ENCODE data around the gene GCN1. TPM values are rescaled to one million over a fixed set of nuclear protein-coding genes. Genes with fewer than 3 reads are reported as not detected.

GCN1 gene
- total and polyA plus RNA-seq, 10 of the 15 experiments (the other 5 are each of a cell fraction or from before 2014, with no cell fraction given), result 10.8 to 150 (median 58.3) TPM

DNA sequence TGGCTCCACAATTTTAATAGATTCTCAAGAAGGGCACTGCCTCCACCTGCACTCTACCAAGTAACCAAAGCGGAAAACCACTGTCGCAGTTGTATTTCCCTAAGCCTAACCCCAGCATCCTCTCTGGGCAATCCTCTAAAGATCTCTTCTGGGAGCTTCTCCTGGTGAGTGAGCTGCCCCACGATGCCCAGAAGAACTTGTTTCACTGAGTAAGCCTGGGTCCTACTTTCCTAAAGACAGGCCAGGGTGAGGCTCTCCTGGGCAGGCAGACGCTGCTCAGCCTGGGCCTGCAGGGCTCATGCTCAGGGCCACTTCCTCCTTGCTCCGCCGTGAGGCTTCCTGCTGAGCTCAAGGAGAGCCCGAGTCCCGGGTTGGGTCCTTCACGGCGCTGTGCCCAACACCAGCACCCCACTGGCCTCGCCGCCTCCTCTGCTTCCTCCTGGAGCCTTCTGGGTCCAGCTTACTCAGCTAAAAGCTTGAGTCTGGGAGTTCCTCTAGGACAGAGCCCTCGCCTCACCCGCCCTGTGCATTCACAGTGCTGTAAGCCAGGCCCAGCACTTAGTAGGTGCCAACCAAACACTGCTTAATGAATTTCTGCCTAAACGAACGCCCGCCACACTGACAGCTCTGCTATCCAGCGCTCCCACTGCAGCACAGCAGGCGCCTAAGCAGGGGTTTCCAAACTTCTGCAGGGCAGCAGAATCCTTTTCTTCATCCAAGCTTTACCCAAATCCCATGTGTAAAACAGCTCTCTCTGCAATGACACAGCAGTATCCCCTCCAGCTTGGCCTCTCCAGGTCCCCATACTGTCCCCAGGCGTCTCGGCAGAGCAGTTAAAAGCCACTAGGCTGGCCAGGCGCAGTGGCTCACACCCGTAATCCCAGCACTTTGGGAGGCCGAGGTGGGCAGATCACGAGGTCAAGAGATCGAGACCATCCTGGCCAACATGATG lies 83.7 kb downstream of the GCN1 start:
- POLR2A ChIA-PET, result interaction anchor here (0.6 to 2.1 kb wide), 12 partner anchors 8 to 1906 kb away, joined by 3 to 10 read pairs (median 5); partner anchors contain the start of gene RPLP0
- peaks cover 8 to 17% of the 10 kb centered on the region in 2 experiments for H3K36me3 ChIP-seq (ENCODE audit: control insufficient read depth in 2 of 2, insufficient read depth in 2 of 2, low read length in 1 of 2)
- H3K9me3 ChIP-seq (replicated peaks; ENCODE audit: control insufficient read depth, insufficient read depth, low read length), result no peaks in the 10 kb centered on the region
- DNase-seq (ENCODE audit: low read depth, low spot score) (no peak), FAIRE-seq (peak; percentile 54), ATAC-seq (peak; percentile 92)
- peak overlapping the region; percentile 62 for H3K4me3 ChIP-seq
- H3K9ac ChIP-seq (ENCODE audit: control insufficient read depth, insufficient read depth, low read length), result peak overlapping the region; percentile 53
- H4K20me1 ChIP-seq (ENCODE audit: control insufficient read depth, insufficient read depth), result peaks cover 16% of the 10 kb centered on the region
- peak overlapping the region; percentile 87 for H3K4me2 ChIP-seq (ENCODE audit: control insufficient read depth, insufficient read depth)
- H3K27me3 ChIP-seq (replicated peaks in 1 of 2; ENCODE audit: control insufficient read depth in 2 of 2, insufficient read depth in 2 of 2, low read length in 1 of 2), result no peaks in the 10 kb centered on the region
- SMC1A ChIA-PET (ENCODE audit: uncharacterized antibody, unreplicated experiment), result interaction anchor here (0.7 to 3.9 kb wide), 16 partner anchors 9 to 117 kb away, joined by 3 to 29 read pairs (median 4); partner anchors contain the start of gene RPLP0
- peaks cover 84% of the 10 kb centered on the region for H3K79me2 ChIP-seq (ENCODE audit: control insufficient read depth, insufficient read depth, low read length)
- intact Hi-C loops (cut with micrococcal nuclease; ENCODE audit: unreplicated experiment) (loop anchor here (2.0 to 10.0 kb wide), 2 partner anchors 24 to 154 kb away; partner anchors contain the start of gene PXN), in situ Hi-C loops (cut with MboI) (no loop called here)
- WGBS (ENCODE audit: insufficient coverage, insufficient replicate concordance, low lambda C conversion rate, missing lambda C conversion rate), result 16% methylated on average over 26 of the region's 26 CpGs
- H3K27ac ChIP-seq (ENCODE audit: control insufficient read depth, insufficient read depth), result peak overlapping the region; percentile 56
- RAD21 ChIA-PET (ENCODE audit: unreplicated experiment), result interaction anchor here (0.6 to 3.4 kb wide), 14 partner anchors 9 to 187 kb away, joined by 3 to 29 read pairs (median 5); partner anchors contain the start of genes PXN and RPLP0
- peaks cover 49% of the 10 kb centered on the region for H3K4me1 ChIP-seq (ENCODE audit: control insufficient read depth, insufficient read depth, low read length)
- CTCF ChIA-PET, result interaction anchor here (0.7 to 2.8 kb wide), 8 partner anchors 10 to 120 kb away, joined by 3 to 25 read pairs (median 7); partner anchors contain the start of gene RPLP0
- BruUV-seq (replicated peaks), result no TSS peak
- no peak overlapping the region for H2AFZ ChIP-seq (ENCODE audit: control insufficient read depth, low read depth, low read length)
- TF ChIP-seq EED (IDR thresholded peaks at IDR 0.05; ENCODE audit: low read depth) (peak; percentile 53), WRNIP1 (IDR thresholded peaks at IDR 0.05; ENCODE audit: borderline replicate concordance, low read depth, low read length) (no peak), BCL11A (IDR thresholded peaks at IDR 0.05; ENCODE audit: low read depth, low read length) (no peak), IKZF2 (IDR thresholded peaks at IDR 0.05) (peak; percentile 41 to 42; a peak in 3 of 4 replicates), HCFC1 (IDR thresholded peaks at IDR 0.05; ENCODE audit: low read length) (no peak), CREB1 (IDR thresholded peaks at IDR 0.05; ENCODE audit: low read depth) (0 out of 2 replicates have a peak, but pooled peaks have one; percentile 11), GABPA (IDR thresholded peaks at IDR 0.05; ENCODE audit: low read depth) (no peak), RUNX3 (IDR thresholded peaks at IDR 0.05; ENCODE audit: low read length) (peak; percentile 84), LARP7 (IDR thresholded peaks at IDR 0.05) (peak; percentile 29; the same call in 1 of the 2 replicates), RCOR1 (conservative IDR thresholded peaks at IDR 0.05; ENCODE audit: low read depth, low read length) (no peak), DPF2 (IDR thresholded peaks at IDR 0.05) (peak; percentile 87; the same call in 1 of the 2 replicates)
- TF ChIP-seq, protein P1, sequence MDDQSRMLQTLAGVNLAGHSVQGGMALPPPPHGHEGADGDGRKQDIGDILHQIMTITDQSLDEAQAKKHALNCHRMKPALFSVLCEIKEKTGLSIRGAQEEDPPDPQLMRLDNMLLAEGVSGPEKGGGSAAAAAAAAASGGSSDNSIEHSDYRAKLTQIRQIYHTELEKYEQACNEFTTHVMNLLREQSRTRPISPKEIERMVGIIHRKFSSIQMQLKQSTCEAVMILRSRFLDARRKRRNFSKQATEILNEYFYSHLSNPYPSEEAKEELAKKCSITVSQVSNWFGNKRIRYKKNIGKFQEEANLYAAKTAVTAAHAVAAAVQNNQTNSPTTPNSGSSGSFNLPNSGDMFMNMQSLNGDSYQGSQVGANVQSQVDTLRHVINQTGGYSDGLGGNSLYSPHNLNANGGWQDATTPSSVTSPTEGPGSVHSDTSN (IDR thresholded peaks at IDR 0.05; ENCODE audit: insufficient replicate concordance, low read depth, low read length), result no peak
- TF ChIP-seq, protein P2, sequence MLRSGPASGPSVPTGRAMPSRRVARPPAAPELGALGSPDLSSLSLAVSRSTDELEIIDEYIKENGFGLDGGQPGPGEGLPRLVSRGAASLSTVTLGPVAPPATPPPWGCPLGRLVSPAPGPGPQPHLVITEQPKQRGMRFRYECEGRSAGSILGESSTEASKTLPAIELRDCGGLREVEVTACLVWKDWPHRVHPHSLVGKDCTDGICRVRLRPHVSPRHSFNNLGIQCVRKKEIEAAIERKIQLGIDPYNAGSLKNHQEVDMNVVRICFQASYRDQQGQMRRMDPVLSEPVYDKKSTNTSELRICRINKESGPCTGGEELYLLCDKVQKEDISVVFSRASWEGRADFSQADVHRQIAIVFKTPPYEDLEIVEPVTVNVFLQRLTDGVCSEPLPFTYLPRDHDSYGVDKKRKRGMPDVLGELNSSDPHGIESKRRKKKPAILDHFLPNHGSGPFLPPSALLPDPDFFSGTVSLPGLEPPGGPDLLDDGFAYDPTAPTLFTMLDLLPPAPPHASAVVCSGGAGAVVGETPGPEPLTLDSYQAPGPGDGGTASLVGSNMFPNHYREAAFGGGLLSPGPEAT (IDR thresholded peaks at IDR 0.05; ENCODE audit: low read depth), result 0 out of 2 replicates have a peak, but pooled peaks have one; percentile 22
- TF ChIP-seq, protein P3, sequence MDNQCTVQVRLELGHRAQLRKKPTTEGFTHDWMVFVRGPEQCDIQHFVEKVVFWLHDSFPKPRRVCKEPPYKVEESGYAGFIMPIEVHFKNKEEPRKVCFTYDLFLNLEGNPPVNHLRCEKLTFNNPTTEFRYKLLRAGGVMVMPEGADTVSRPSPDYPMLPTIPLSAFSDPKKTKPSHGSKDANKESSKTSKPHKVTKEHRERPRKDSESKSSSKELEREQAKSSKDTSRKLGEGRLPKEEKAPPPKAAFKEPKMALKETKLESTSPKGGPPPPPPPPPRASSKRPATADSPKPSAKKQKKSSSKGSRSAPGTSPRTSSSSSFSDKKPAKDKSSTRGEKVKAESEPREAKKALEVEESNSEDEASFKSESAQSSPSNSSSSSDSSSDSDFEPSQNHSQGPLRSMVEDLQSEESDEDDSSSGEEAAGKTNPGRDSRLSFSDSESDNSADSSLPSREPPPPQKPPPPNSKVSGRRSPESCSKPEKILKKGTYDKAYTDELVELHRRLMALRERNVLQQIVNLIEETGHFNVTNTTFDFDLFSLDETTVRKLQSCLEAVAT (IDR thresholded peaks at IDR 0.05), result no peak
- TF ChIP-seq, protein P4, sequence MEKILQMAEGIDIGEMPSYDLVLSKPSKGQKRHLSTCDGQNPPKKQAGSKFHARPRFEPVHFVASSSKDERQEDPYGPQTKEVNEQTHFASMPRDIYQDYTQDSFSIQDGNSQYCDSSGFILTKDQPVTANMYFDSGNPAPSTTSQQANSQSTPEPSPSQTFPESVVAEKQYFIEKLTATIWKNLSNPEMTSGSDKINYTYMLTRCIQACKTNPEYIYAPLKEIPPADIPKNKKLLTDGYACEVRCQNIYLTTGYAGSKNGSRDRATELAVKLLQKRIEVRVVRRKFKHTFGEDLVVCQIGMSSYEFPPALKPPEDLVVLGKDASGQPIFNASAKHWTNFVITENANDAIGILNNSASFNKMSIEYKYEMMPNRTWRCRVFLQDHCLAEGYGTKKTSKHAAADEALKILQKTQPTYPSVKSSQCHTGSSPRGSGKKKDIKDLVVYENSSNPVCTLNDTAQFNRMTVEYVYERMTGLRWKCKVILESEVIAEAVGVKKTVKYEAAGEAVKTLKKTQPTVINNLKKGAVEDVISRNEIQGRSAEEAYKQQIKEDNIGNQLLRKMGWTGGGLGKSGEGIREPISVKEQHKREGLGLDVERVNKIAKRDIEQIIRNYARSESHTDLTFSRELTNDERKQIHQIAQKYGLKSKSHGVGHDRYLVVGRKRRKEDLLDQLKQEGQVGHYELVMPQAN (conservative IDR thresholded peaks at IDR 0.05), result 0 out of 2 replicates have a peak, but pooled peaks have one; percentile 23
